HG03039 (cell line): Measurements from ENCODE around the gene BTBD2.
"Not testable (repeated sequence)": the region's sequence is repeated elsewhere in the genome, so short reads cannot be mapped to it uniquely, and the experiment has no call there.

Experiments used
- ATAC-seq: cut with Tn5 transposase; IDR thresholded peaks from one replicate; pipeline ENCODE4 v1.9.1; 2021; ENCODE audit warnings: mild to moderate bottlenecking, moderate library complexity; ENCODE audit not compliant: unreplicated experiment

BTBD2 gene

GRCh38 chr19:2040647-2041432 lies 25.3 kb upstream of the BTBD2 start:
- no peak for ATAC-seq

- ATAC-seq, result no peak
Observed at GRCh38 chr19:2039959-2040646, 24.6 kb upstream of the BTBD2 start.

GRCh38 chr19:2039089-2039958 lies 23.8 kb upstream of the BTBD2 start:
- no peak for ATAC-seq

GRCh38 chr19:2038284-2039088 lies 23.0 kb upstream of the BTBD2 start:
- ATAC-seq, result no peak

GRCh38 chr19:2037651-2038255 lies 22.2 kb upstream of the BTBD2 start:
- ATAC-seq, result no peak

GRCh38 chr19:2036424-2036823 lies 20.9 kb upstream of the BTBD2 start:
- ATAC-seq, result no peak

- no peak for ATAC-seq
Observed at GRCh38 chr19:2035590-2035991, 20.1 kb upstream of the BTBD2 start.

GRCh38 chr19:2034729-2035589 lies 19.4 kb upstream of the BTBD2 start:
- no peak for ATAC-seq

GRCh38 chr19:2034253-2034652 lies 18.7 kb upstream of the BTBD2 start:
- ATAC-seq, result not testable (repeated sequence)

GRCh38 chr19:2033825-2034159 lies 18.3 kb upstream of the BTBD2 start:
- no peak for ATAC-seq

GRCh38 chr19:2033115-2033824 lies 17.8 kb upstream of the BTBD2 start:
- no peak for ATAC-seq

GRCh38 chr19:2032296-2032941 lies 16.9 kb upstream of the BTBD2 start:
- ATAC-seq, result no peak

- ATAC-seq, result no peak
Observed at GRCh38 chr19:2027361-2027760, 11.8 kb upstream of the BTBD2 start.

- no peak for ATAC-seq
Observed at GRCh38 chr19:2026770-2027169, 11.3 kb upstream of the BTBD2 start.

- ATAC-seq, result no peak
Observed at GRCh38 chr19:2022289-2022688, 6.8 kb upstream of the BTBD2 start.

GRCh38 chr19:2021453-2022140 lies 6.1 kb upstream of the BTBD2 start:
- no peak for ATAC-seq

- ATAC-seq, result no peak
Observed at GRCh38 chr19:2018752-2019151, 3.2 kb upstream of the BTBD2 start.
